GM19193 (cell line): ENCODE measurements around the gene TTC39A.

Experiments
- POLR2A ChIP-seq: IDR thresholded peaks from 4 replicates; pipeline ENCODE4 v1.6.1; 2011; ENCODE audit not compliant: insufficient read depth, insufficient read length; ENCODE audit errors: extremely low read depth

TTC39A gene

DNA sequence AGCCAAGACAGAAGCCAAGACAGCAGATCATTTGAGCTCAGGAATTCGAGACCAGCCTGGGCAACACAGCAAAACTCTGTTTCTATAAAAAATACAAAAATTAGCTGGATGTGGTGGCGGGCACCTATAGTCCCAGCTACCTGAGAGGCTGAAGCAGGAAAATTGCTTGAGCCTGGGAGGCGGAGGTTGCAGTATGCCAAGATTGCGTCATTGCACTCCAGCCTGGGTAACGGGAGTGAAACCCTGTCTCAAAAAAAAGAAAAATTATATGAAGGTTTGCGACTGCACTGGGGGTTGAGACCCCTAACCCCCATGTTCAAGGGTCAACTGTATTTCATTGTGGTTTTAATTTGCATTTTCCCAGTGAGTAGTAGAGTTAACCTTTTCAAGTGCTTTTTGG lies 78.0 kb downstream of the TTC39A start:
- TF ChIP-seq POLR2A = no peak

DNA sequence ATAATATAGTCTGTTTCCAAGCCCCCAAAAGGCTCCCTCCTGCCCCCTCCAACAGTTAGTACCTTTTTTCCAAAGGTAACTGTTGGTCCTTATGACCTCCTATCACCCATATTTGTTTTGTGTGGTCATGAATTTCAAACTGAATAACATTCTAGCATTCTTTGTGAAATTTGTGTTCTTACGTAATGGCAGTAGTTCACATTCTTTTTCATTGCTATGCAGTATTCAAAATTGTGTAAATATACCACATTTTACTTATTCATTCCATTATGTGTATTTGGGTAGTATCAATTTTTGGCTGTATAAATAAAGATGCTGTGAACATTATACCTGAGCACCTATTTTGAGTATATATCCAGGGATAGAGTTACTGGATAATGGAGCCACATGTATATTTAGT lies 80.9 kb downstream of the TTC39A start:
- no peak for TF ChIP-seq POLR2A

DNA sequence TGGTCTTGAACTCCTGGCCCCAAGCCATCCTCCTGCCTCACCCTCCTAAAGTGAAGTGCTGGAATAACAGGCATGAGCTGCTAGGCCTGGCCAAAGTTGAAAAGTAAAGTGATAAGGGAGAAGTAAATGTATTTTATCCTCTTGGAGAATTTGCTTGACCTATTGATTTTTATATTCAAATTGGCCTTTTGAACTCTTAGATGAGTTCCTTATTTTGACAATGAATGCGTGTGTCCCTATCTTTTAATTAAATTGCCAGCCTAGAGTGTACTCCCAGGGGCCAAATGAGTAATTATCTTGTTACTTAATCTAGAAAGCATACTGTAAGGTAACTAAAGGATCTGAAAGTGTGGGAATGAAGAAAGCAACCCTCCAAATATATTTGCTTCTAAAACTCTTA lies 82.9 kb downstream of the TTC39A start:
- TF ChIP-seq POLR2A = no peak

DNA sequence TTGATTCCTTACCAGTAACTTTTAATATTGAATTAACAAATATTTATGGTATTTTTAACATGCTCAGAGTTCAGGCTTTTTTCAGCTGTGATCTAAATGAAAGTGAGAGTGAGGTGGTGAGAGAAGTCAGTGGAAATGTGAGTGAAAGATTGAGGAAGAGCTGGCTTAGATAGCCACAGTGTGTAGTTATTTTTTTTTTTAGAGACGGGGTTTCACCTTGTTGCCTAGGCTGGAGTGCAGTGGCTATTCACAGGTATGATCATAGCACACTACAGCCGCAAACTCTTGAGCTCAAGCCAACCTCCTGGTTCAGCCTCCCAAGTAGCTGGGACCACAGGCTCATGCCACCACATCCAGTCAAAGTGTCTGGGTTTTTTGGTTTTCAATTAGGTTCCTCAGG lies 83.3 kb downstream of the TTC39A start:
- no peak for TF ChIP-seq POLR2A

DNA sequence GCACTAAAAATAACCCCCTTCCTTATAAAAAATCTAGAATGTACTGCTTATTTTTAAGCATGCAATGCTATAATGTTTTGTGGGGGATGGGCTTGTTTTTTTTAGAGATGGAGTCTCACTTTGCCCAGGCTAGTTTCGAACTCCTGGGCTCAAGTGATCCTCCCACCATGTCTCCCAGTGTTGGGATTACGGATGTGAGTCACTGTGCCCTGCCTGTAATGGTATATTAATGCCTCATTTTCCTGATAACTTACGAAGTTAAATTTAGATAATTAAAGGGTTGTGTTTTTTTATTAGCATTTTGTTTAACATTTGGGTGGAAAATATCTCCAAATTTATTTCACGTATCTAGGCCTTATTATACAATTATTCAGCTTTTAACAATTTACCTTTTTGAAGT lies 87.8 kb downstream of the TTC39A start:
- TF ChIP-seq POLR2A = no peak

DNA sequence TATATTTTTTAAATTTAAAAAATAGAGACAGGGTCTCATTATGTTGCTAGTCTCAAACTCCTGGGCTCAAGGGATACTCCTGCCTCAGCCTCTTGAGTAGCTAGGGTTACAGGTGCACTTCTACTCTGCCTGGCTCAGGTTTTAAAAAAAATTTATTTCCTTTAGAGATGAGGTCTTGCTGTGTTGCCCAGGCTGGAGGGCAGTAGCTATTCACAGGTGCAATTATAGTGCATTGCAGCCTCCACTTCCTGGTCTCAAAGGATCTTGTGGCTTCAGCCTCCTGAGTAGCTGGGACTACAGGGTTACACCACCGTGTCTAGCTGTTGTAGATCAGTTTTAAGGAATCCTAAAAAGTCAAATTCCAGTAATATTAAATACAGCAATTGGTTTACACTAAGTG lies 89.2 kb downstream of the TTC39A start:
- TF ChIP-seq POLR2A = no peak

DNA sequence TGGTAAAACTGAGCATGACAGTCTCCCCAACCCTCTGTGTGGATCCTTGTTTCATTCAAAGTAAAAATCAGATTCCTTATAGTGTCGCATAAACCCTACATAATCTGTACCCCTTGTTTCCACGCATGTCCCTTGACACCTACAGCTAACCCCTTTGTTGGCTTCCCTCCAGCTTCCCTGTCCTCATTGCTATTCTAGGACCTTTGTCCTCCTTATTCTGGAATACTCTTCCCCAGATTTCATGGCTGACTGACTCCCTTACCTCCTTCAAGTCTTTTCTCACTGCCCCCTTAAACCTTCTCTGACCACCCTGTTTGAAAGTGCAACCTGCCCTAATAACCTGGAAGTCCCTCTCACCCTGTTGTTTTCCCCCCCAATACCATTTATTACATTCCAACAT lies 90.3 kb downstream of the TTC39A start:
- TF ChIP-seq POLR2A = no peak

DNA sequence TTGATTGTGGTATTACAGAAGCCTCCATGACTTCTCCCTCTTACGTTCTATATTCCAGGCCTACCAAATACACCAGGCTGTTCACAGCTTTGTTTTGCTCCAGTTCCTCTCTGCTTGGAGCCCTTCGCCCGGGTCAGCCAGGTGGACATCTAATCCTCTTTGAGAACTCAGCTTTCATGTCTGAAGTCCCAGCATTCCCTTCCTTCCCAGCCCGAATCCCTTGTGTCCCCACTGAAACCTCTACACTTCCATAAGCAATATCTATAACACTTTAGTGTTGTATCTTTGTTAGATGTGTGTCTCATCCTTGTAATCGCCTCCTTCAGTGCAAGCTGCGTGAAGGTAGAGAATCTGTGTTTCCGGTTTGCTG lies 92.3 kb downstream of the TTC39A start:
- no peak for TF ChIP-seq POLR2A

DNA sequence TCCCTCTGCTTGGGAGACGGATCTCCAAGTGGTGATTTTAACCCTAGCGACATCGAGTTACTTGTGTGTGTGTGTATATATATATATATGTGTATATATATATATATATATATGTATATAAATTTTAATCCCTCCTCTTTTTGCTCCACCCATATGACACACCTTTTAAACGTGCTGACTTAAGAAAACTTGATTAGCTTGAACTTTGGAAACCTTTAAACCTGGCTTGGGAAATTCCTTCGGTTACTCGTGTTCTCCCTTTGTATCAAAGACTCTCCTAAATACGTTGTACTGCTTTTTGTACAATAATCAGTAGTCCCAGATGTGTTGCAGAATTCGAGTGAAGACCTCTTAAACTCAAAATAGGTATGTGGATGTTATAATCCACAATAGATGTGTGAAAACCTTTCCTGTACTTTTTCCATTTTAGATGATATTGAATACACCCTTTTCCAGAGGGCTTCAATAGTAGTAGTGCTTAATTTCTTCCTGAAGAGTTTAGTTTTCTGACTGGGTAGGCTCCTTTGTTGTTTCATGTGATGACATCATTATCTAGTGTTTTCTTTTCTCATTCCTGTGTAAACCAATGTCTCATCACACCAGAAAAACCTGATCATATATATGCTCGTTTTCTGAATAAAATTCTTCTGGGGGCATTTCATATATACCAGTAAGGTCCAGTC lies 92.9 kb downstream of the TTC39A start:
- TF ChIP-seq POLR2A = no peak
